Loucy (cell line): ENCODE measurements around the gene MAT2B.
"Not testable (repeated sequence)": the region's sequence is repeated elsewhere in the genome, so short reads cannot be mapped to it uniquely, and the experiment has no call there.

Experiments used
- H2AFZ ChIP-seq: fragments of 200-600 bp; sonication (generic); 2 replicates; pipeline ENCODE4 v1.6.0; 2016; ENCODE audit warnings: antibody characterized with exemption, mild to moderate bottlenecking, low read length, moderate library complexity
- H3F3A ChIP-seq: fragments of 200-600 bp; 2 replicates; pipeline ENCODE4 v1.6.0; 2016; ENCODE audit warnings: antibody characterized with exemption, low read depth, mild to moderate bottlenecking
- H3K27me3 ChIP-seq: fragments of 200-600 bp; sonication (generic); 2 replicates; pipeline ENCODE4 v1.6.1; 2014; ENCODE audit warnings: low read length, mild to moderate bottlenecking; ENCODE audit not compliant: insufficient read depth, poor library complexity, severe bottlenecking
- H3K36me3 ChIP-seq: fragments of 200-600 bp; sonication (generic); 2 replicates; pipeline ENCODE4 v1.6.1; 2016; ENCODE audit warnings: low read length; ENCODE audit not compliant: insufficient read depth
- H3K4me1 ChIP-seq: fragments of 200-600 bp; sonication (generic); 2 replicates; pipeline ENCODE4 v1.5.1; 2014; ENCODE audit warnings: low read length, mild to moderate bottlenecking; ENCODE audit not compliant: insufficient read depth, poor library complexity, severe bottlenecking
- H3K4me2 ChIP-seq: fragments of 200-600 bp; sonication (generic); 2 replicates; pipeline ENCODE4 v1.6.0; 2014; ENCODE audit warnings: antibody characterized with exemption, low read length, low read depth, mild to moderate bottlenecking; ENCODE audit not compliant: poor library complexity, severe bottlenecking
- H3K4me3 ChIP-seq: fragments of 200-600 bp; sonication (generic); 2 replicates; pipeline ENCODE4 v1.5.1; 2014; ENCODE audit warnings: low read length, mild to moderate bottlenecking, mixed read lengths; ENCODE audit not compliant: poor library complexity, severe bottlenecking
- H3K79me2 ChIP-seq: fragments of 200-600 bp; sonication (generic); 2 replicates; pipeline ENCODE4 v1.6.1; 2014; ENCODE audit warnings: low read length; ENCODE audit not compliant: insufficient read depth
- H3K9ac ChIP-seq: fragments of 200-600 bp; sonication (generic); 2 replicates; pipeline ENCODE4 v1.6.0; 2014; ENCODE audit warnings: mild to moderate bottlenecking, low read depth, low read length, moderate library complexity; ENCODE audit not compliant: poor library complexity, severe bottlenecking
- H3K9me2 ChIP-seq: fragments of 200-600 bp; sonication (generic); replicated peaks from 2 replicates; pipeline ENCODE4 v1.6.1; 2016; ENCODE audit warnings: low read depth, low read length, mixed read lengths
- H3K9me3 ChIP-seq: fragments of 200-600 bp; sonication (generic); 2 replicates; pipeline ENCODE4 v1.6.1; 2014; ENCODE audit warnings: mild to moderate bottlenecking, antibody characterized with exemption, low read length, low read depth; ENCODE audit not compliant: insufficient read depth
- H4K20me1 ChIP-seq: fragments of 200-600 bp; sonication (generic); 2 replicates; pipeline ENCODE4 v1.6.0; 2014; ENCODE audit warnings: antibody characterized with exemption, low read length, mild to moderate bottlenecking; ENCODE audit not compliant: insufficient read depth, poor library complexity, severe bottlenecking
- CTCF ChIP-seq: fragments of 200-600 bp; sonication (generic); conservative IDR thresholded peaks from 2 replicates; pipeline ENCODE4 v1.5.1; 2014; ENCODE audit warnings: mild to moderate bottlenecking, antibody characterized with exemption, low read length
- EZH2phosphoT487 ChIP-seq: fragments of 200-600 bp; IDR thresholded peaks from 2 replicates; pipeline ENCODE4 v1.6.1; 2018; ENCODE audit warnings: antibody characterized with exemption, mild to moderate bottlenecking, moderate library complexity, borderline replicate concordance

Gene MAT2B

GRCh38 chr5:163535290-163535689 lies 29.9 kb downstream of the MAT2B start:
- no peaks in the 10 kb centered on the region for H3F3A ChIP-seq
- no peaks in the 10 kb centered on the region for H3K79me2 ChIP-seq
- no peaks in the 10 kb centered on the region for H3K9me2 ChIP-seq
- TF ChIP-seq CTCF (no peak), EZH2phosphoT487 (no peak)
- H3K9me3 ChIP-seq = no peaks in the 10 kb centered on the region
- H2AFZ ChIP-seq = no peak overlapping the region
- no peak overlapping the region for H3K4me3 ChIP-seq
- no peaks in the 10 kb centered on the region for H3K36me3 ChIP-seq
- H3K4me1 ChIP-seq = no peaks in the 10 kb centered on the region
- no peaks in the 10 kb centered on the region for H3K27me3 ChIP-seq
- H4K20me1 ChIP-seq = no peaks in the 10 kb centered on the region
- H3K9ac ChIP-seq = no peak overlapping the region
- H3K4me2 ChIP-seq = no peak overlapping the region

- not testable (repeated sequence) for H3K27me3 ChIP-seq, H3K9me2 ChIP-seq, H3K9me3 ChIP-seq, H3K9ac ChIP-seq, H3K79me2 ChIP-seq, H4K20me1 ChIP-seq, H2AFZ ChIP-seq, H3K4me3 ChIP-seq, H3K4me2 ChIP-seq, H3K36me3 ChIP-seq, H3K4me1 ChIP-seq, H3F3A ChIP-seq
Observed at GRCh38 chr5:163536442-163536841, 31.0 kb downstream of the MAT2B start.

GRCh38 chr5:163540696-163541095 lies 35.3 kb downstream of the MAT2B start:
- H3K27me3 ChIP-seq = no peaks in the 10 kb centered on the region
- TF ChIP-seq CTCF (no peak), EZH2phosphoT487 (no peak)
- no peak overlapping the region for H2AFZ ChIP-seq

GRCh38 chr5:163542771-163543170 lies 37.4 kb downstream of the MAT2B start:
- no peaks in the 10 kb centered on the region for H4K20me1 ChIP-seq
- no peaks in the 10 kb centered on the region for H3K79me2 ChIP-seq
- H2AFZ ChIP-seq = no peak overlapping the region
- no peaks in the 10 kb centered on the region for H3K9me3 ChIP-seq
- no peak overlapping the region for H3K9ac ChIP-seq
- no peak overlapping the region for H3K4me3 ChIP-seq
- no peaks in the 10 kb centered on the region for H3K36me3 ChIP-seq
- no peaks in the 10 kb centered on the region for H3F3A ChIP-seq
- no peak overlapping the region for H3K4me2 ChIP-seq
- TF ChIP-seq CTCF = no peak
- no peak for TF ChIP-seq EZH2phosphoT487
- H3K9me2 ChIP-seq = no peaks in the 10 kb centered on the region
- H3K27me3 ChIP-seq = no peaks in the 10 kb centered on the region
- H3K4me1 ChIP-seq = no peaks in the 10 kb centered on the region

More at GRCh38 chr5:163540696-163541095, 35.3 kb downstream of the MAT2B start:
- Histone ChIP-seq H3K4me1 (no peaks in the 10 kb centered on the region), H3K9ac (no peak overlapping the region), H3K9me2 (no peaks in the 10 kb centered on the region), H3K4me2 (no peak overlapping the region), H4K20me1 (no peaks in the 10 kb centered on the region), H3F3A (no peaks in the 10 kb centered on the region), H3K36me3 (no peaks in the 10 kb centered on the region), H3K4me3 (no peak overlapping the region), H3K9me3 (no peaks in the 10 kb centered on the region), H3K79me2 (no peaks in the 10 kb centered on the region)
